Keratinocyte (primary cell): ENCODE measurements around the gene ETV4.

Experiments used
- EZH2 ChIP-seq: IDR thresholded peaks from one replicate; pipeline ENCODE4 v1.6.1; 2012; ENCODE audit warnings: inconsistent platforms, mild to moderate bottlenecking, low read length, moderate library complexity
- TF ChIP-seq, protein P1 (sequence below), 3 experiments: IDR thresholded peaks in 1 of 3; conservative IDR thresholded peaks in 1 of 3; optimal IDR thresholded peaks in 1 of 3; 2 replicates in 2 of 3; 3 replicates in 1 of 3; pipeline versions ENCODE3 to v1.5.1; 2011; ENCODE audit warnings: low read length in 3 of 3, mild to moderate bottlenecking in 3 of 3, moderate library complexity in 2 of 3, control low read depth in 1 of 3, inconsistent platforms in 1 of 3; ENCODE audit not compliant: insufficient read depth in 2 of 3; ENCODE audit errors: extremely low read depth in 1 of 3

GRCh38 chr17:43530288-43531081 lies 15.7 kb downstream of the ETV4 start:
- TF ChIP-seq, protein P1, sequence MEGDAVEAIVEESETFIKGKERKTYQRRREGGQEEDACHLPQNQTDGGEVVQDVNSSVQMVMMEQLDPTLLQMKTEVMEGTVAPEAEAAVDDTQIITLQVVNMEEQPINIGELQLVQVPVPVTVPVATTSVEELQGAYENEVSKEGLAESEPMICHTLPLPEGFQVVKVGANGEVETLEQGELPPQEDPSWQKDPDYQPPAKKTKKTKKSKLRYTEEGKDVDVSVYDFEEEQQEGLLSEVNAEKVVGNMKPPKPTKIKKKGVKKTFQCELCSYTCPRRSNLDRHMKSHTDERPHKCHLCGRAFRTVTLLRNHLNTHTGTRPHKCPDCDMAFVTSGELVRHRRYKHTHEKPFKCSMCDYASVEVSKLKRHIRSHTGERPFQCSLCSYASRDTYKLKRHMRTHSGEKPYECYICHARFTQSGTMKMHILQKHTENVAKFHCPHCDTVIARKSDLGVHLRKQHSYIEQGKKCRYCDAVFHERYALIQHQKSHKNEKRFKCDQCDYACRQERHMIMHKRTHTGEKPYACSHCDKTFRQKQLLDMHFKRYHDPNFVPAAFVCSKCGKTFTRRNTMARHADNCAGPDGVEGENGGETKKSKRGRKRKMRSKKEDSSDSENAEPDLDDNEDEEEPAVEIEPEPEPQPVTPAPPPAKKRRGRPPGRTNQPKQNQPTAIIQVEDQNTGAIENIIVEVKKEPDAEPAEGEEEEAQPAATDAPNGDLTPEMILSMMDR (optimal IDR thresholded peaks at IDR 0.05 in 1 of 3, IDR thresholded peaks at IDR 0.05 in 1 of 3, conservative IDR thresholded peaks at IDR 0.05 in 1 of 3; ENCODE audit: extremely low read depth in 1 of 3, insufficient read depth in 2 of 3, low read length in 3 of 3), result no peak
- no peak for TF ChIP-seq EZH2
